HL-60 (cell line): ENCODE data around the gene FHL1.

ENCODE experiments used
- DNase-seq, 2 experiments: peaks; one replicate each; pipeline ENCODE4 v3.0.0-alpha.2; 2010 to 2020; ENCODE audit warnings: low read depth in 1 of 2, low spot score in 1 of 2
- H3K27ac ChIP-seq: fragments of 250-450 bp; sonication (Bioruptor Pico); replicated peaks from 2 replicates; pipeline ENCODE4 v1.5.1; 2020; ENCODE audit warnings: mild to moderate bottlenecking, moderate library complexity
- H3K27me3 ChIP-seq: fragments of 250-450 bp; sonication (Bioruptor Pico); 2 replicates; pipeline ENCODE4 v1.5.1; 2021; ENCODE audit warnings: mild to moderate bottlenecking, moderate library complexity; ENCODE audit not compliant: insufficient read depth, poor library complexity, severe bottlenecking
- H3K4me3 ChIP-seq: replicated peaks from 2 replicates; pipeline ENCODE4 v1.5.1; 2011; ENCODE audit warnings: mild to moderate bottlenecking, control low read depth, low read length; ENCODE audit not compliant: insufficient read depth
- CTCF ChIP-seq: IDR thresholded peaks from one replicate; pipeline ENCODE4 v1.5.1; 2011; ENCODE audit warnings: low read length, control low read depth, inconsistent platforms; ENCODE audit not compliant: insufficient read depth
- GABPA ChIP-seq: IDR thresholded peaks from 2 replicates; pipeline ENCODE4 v1.6.1; 2012; ENCODE audit warnings: low read depth
- POLR2AphosphoS5 ChIP-seq: IDR thresholded peaks from 2 replicates; pipeline ENCODE4 v1.6.1; 2012; ENCODE audit warnings: low read depth
- REST ChIP-seq: IDR thresholded peaks from 2 replicates; pipeline ENCODE4 v1.6.1; 2012; ENCODE audit warnings: low read depth; ENCODE audit not compliant: insufficient replicate concordance
- SPI1 ChIP-seq: IDR thresholded peaks from 2 replicates; pipeline ENCODE4 v1.6.1; 2012; ENCODE audit warnings: low read depth, mild to moderate bottlenecking, borderline replicate concordance

FHL1 gene

GRCh38 chrX:136210806-136211205 lies 63.5 kb downstream of the FHL1 start:
- Histone ChIP-seq H3K4me3 (no peak overlapping the region), H3K27me3 (no peaks in the 10 kb centered on the region), H3K27ac (peak overlapping the region; percentile 65)
- TF ChIP-seq REST (no peak), SPI1 (no peak), GABPA (no peak), CTCF (no peak), POLR2AphosphoS5 (no peak)
- DNase-seq, result peak in 1 of 2 experiments; percentile 41

GRCh38 chrX:136211766-136212556 lies 64.6 kb downstream of the FHL1 start:
- no peaks in the 10 kb centered on the region for H3K27me3 ChIP-seq
- TF ChIP-seq CTCF (no peak), GABPA (no peak), REST (no peak), POLR2AphosphoS5 (no peak), SPI1 (no peak)
- DNase-seq, result no peak
- no peak overlapping the region for H3K27ac ChIP-seq
- no peak overlapping the region for H3K4me3 ChIP-seq

DNA sequence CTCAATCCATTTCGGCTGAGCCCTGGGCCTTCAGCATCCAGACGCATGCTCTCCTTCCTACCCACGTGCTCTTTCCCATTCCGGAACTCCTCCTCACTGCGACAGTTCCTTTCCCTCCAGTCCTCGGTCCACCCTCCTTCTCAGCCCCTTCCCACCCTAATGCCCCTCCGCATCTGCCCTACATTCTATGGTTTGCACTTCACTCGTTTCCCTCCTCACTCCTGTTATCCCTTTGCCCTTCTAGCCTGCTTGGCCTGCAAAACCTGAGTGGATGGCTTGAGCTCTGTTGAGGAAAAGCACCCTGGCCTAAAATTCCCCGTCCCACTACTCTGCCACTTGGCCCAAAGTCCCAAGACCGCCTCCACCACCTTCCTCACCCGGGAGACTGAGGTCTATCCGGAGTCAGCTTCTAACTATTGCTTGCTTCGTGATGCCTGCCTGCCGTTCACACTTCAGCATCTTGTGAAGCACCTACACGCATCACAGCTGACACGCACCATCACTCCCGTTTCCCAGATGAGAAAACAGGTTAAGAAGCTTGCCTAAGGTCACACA lies 65.3 kb downstream of the FHL1 start:
- Histone ChIP-seq H3K4me3 (no peak overlapping the region), H3K27me3 (no peaks in the 10 kb centered on the region), H3K27ac (no peak overlapping the region)
- TF ChIP-seq REST (no peak), POLR2AphosphoS5 (no peak), GABPA (no peak), SPI1 (no peak), CTCF (no peak)
- DNase-seq, result no peak
